SU-DHL-6 (cell line): ENCODE results near the gene EFNB2.

Source experiments
- H2AFZ ChIP-seq: fragments of 200-600 bp; sonication (generic); 2 replicates; pipeline ENCODE4 v1.6.1; 2014; ENCODE audit warnings: low read depth, mild to moderate bottlenecking, moderate library complexity, mixed read lengths, antibody characterized with exemption, low read length; ENCODE audit not compliant: severe bottlenecking
- H3F3A ChIP-seq: fragments of 200-600 bp; shearing (Covaris generic); 2 replicates; pipeline ENCODE4 v1.6.0; 2016; ENCODE audit warnings: antibody characterized with exemption, mild to moderate bottlenecking; ENCODE audit not compliant: insufficient read depth
- H3K27ac ChIP-seq: fragments of 200-600 bp; sonication (generic); 2 replicates; pipeline ENCODE4 v1.5.1; 2016; ENCODE audit warnings: low read depth, mild to moderate bottlenecking, low read length, moderate library complexity, mixed read lengths
- H3K27me3 ChIP-seq: fragments of 200-600 bp; sonication (generic), shearing (Covaris generic); 2 replicates; pipeline ENCODE4 v1.6.0; 2014; ENCODE audit warnings: mild to moderate bottlenecking, low read length
- H3K36me3 ChIP-seq: fragments of 200-600 bp; sonication (generic); 2 replicates; pipeline ENCODE4 v1.6.1; 2014; ENCODE audit warnings: mild to moderate bottlenecking, low read length, mixed read lengths
- H3K4me2 ChIP-seq: fragments of 300-600, 200-600 bp; shearing (Covaris generic), sonication (generic); 2 replicates; pipeline ENCODE4 v1.6.0; 2014; ENCODE audit warnings: low read length, low read depth, mild to moderate bottlenecking; ENCODE audit not compliant: poor library complexity, severe bottlenecking
- H3K4me3 ChIP-seq: fragments of 200-600 bp; sonication (generic); 2 replicates; pipeline ENCODE4 v1.5.1; 2014; ENCODE audit warnings: antibody characterized with exemption, low read length, mild to moderate bottlenecking, mixed read lengths; ENCODE audit not compliant: insufficient read depth, poor library complexity, severe bottlenecking
- H3K79me2 ChIP-seq: fragments of 200-600 bp; sonication (generic); 2 replicates; pipeline ENCODE4 v1.6.1; 2014; ENCODE audit warnings: mild to moderate bottlenecking, low read length, moderate library complexity; ENCODE audit not compliant: insufficient read depth
- H3K9ac ChIP-seq: fragments of 200-600 bp; sonication (generic); 2 replicates; pipeline ENCODE4 v1.7.0; 2014; ENCODE audit warnings: mild to moderate bottlenecking, low read length
- H3K9me2 ChIP-seq: fragments of 200-600 bp; sonication (generic); replicated peaks from 2 replicates; pipeline ENCODE4 v1.6.1; 2014; ENCODE audit warnings: low read length; ENCODE audit not compliant: insufficient read depth
- H3K9me3 ChIP-seq: fragments of 200-600 bp; sonication (generic); 2 replicates; pipeline ENCODE4 v1.6.1; 2014; ENCODE audit warnings: low read length, mixed read lengths; ENCODE audit not compliant: insufficient read depth
- H4K20me1 ChIP-seq: fragments of 200-600 bp; sonication (generic); 2 replicates; pipeline ENCODE4 v1.6.1; 2014; ENCODE audit warnings: low read depth, mild to moderate bottlenecking, antibody characterized with exemption, low read length, moderate library complexity, mixed read lengths
- EZH2phosphoT487 ChIP-seq: fragments of 200-600 bp; sonication (generic), shearing (Covaris generic); conservative IDR thresholded peaks from 2 replicates; pipeline ENCODE4 v1.6.1; 2018; ENCODE audit warnings: mild to moderate bottlenecking, antibody characterized with exemption, low read length, moderate library complexity, mixed read lengths
- TF ChIP-seq, protein P1 (sequence below): fragments of 200-600 bp; sonication (generic); IDR thresholded peaks from one replicate; pipeline ENCODE4 v1.5.1; 2017; ENCODE audit warnings: antibody characterized with exemption, mild to moderate bottlenecking, low read length, moderate library complexity; ENCODE audit not compliant: insufficient read depth, poor library complexity, severe bottlenecking

EFNB2 gene

DNA sequence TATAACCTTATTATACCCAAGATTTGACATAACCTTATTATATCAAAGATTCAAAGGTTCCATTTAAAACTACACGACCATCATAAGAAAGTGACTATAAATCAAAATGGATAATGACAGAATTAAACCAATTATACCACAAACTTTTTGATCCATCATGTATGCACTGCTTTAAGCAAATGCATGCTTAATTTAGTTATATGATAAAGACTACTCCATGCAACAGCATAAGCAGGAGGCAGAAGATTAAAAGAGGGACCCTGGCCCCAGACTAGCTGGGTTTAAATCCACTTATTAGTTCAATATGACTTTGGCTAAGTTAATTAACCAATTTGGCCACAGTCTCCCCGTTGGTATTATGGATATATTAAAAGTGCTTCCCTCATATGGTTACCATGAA lies 11.4 kb downstream of the EFNB2 start:
- no peak overlapping the region for H3K4me3 ChIP-seq
- no peaks in the 10 kb centered on the region for H3F3A ChIP-seq
- no peak overlapping the region for H3K4me2 ChIP-seq
- no peaks in the 10 kb centered on the region for H3K79me2 ChIP-seq
- no peaks in the 10 kb centered on the region for H3K36me3 ChIP-seq
- no peak overlapping the region for H3K9ac ChIP-seq
- no peak overlapping the region for H3K27ac ChIP-seq
- no peaks in the 10 kb centered on the region for H3K9me3 ChIP-seq
- no peak for TF ChIP-seq EZH2phosphoT487
- TF ChIP-seq, protein P1, sequence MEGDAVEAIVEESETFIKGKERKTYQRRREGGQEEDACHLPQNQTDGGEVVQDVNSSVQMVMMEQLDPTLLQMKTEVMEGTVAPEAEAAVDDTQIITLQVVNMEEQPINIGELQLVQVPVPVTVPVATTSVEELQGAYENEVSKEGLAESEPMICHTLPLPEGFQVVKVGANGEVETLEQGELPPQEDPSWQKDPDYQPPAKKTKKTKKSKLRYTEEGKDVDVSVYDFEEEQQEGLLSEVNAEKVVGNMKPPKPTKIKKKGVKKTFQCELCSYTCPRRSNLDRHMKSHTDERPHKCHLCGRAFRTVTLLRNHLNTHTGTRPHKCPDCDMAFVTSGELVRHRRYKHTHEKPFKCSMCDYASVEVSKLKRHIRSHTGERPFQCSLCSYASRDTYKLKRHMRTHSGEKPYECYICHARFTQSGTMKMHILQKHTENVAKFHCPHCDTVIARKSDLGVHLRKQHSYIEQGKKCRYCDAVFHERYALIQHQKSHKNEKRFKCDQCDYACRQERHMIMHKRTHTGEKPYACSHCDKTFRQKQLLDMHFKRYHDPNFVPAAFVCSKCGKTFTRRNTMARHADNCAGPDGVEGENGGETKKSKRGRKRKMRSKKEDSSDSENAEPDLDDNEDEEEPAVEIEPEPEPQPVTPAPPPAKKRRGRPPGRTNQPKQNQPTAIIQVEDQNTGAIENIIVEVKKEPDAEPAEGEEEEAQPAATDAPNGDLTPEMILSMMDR = no peak
- H3K9me2 ChIP-seq = no peaks in the 10 kb centered on the region
- no peak overlapping the region for H2AFZ ChIP-seq
- no peaks in the 10 kb centered on the region for H4K20me1 ChIP-seq
- H3K27me3 ChIP-seq = no peaks in the 10 kb centered on the region

DNA sequence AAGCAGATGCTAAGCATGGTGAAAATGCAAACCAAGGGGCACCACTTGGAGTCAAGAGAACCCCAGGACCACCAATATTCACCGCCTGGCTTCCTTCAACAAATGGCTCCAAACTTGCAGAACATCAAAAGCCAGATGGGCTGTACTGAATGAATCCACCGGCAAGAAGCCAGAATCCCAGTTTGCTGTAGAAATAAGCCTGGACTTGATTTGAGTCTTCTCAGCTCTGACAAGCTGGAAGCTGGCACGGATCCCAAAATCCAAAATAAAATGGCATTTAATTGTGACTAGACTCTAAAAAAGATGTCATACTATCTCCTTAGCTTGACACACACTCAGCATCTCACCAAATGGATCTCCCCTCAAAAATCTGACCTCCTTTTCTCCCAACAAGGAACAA lies 11.9 kb downstream of the EFNB2 start:
- Histone ChIP-seq H3K9ac (no peak overlapping the region), H3F3A (no peaks in the 10 kb centered on the region), H3K4me3 (no peak overlapping the region), H3K27me3 (no peaks in the 10 kb centered on the region), H3K79me2 (no peaks in the 10 kb centered on the region), H3K27ac (no peak overlapping the region), H3K9me3 (no peaks in the 10 kb centered on the region), H4K20me1 (no peaks in the 10 kb centered on the region), H3K9me2 (no peaks in the 10 kb centered on the region), H2AFZ (no peak overlapping the region), H3K4me2 (no peak overlapping the region), H3K36me3 (no peaks in the 10 kb centered on the region)
- TF ChIP-seq, protein P1 = no peak
- no peak for TF ChIP-seq EZH2phosphoT487

DNA sequence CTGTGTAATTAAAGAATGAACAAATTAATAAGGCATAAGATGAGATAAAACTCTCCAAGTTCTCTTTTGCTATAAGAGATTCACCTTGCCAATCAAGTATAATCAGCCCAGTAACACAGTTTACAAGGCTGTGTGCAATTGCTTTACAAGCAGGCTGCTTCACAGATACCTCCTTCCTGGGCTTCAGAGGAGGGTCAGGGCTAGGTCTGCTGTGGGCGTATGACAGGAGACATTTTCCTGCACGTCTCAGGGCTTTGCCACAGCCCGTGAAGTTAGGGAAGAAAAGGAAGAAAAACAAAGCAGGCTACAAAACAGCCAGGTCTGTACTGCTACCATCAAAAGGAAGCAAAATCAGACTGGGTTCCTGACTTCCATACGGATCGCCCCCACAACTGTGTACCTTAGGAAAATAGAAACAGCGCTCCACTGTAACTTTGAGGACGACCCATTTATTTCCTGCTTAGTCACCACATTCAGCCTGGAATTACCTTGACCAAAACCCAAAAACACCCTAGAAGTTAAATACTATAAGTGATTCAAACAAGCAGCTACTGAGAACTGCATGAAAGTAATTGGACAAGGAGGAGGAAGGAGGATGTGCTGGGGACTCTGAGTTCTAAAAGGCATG lies 12.4 kb downstream of the EFNB2 start:
- Histone ChIP-seq H3K4me3 (no peak overlapping the region), H3K27ac (no peak overlapping the region), H4K20me1 (no peaks in the 10 kb centered on the region), H3K9me3 (no peaks in the 10 kb centered on the region), H3K9ac (no peak overlapping the region), H3K9me2 (no peaks in the 10 kb centered on the region), H3F3A (no peaks in the 10 kb centered on the region), H2AFZ (no peak overlapping the region), H3K36me3 (no peaks in the 10 kb centered on the region), H3K4me2 (no peak overlapping the region), H3K27me3 (no peaks in the 10 kb centered on the region), H3K79me2 (no peaks in the 10 kb centered on the region)
- TF ChIP-seq, protein P1 = no peak
- no peak for TF ChIP-seq EZH2phosphoT487
